Left kidney (tissue), 2 donors: ENCODE results near the gene DMRT3. TPM values are rescaled to one million over a fixed set of nuclear protein-coding genes. Genes with fewer than 3 reads are reported as not detected.
"Not testable (repeated sequence)": the region's sequence is repeated elsewhere in the genome, so short reads cannot be mapped to it uniquely, and the experiment has no call there.

Experiments
- DNase-seq: peaks from one replicate; pipeline ENCODE4 v3.0.0-alpha.2; 2013
- polyA plus RNA-seq: library from polyadenylated mRNA; unstranded; fragments of 120-200 nt; gene quantifications from one replicate; pipeline ENCODE4 v1.2.1, GENCODE V29; 2013; ENCODE audit not compliant: insufficient read length

DMRT3 gene
- polyA plus RNA-seq, 1 donor, result 1.5 TPM

- not testable (repeated sequence) for DNase-seq
These were observed 22.1 kb downstream of the DMRT3 start for GRCh38 chr9:998299-999110.

- DNase-seq, result no peak
These were observed 25.4 kb downstream of the DMRT3 start for GRCh38 chr9:1001838-1002237.

- no peak for DNase-seq
These were observed 26.2 kb downstream of the DMRT3 start for GRCh38 chr9:1002678-1003077.

- peak; percentile 62 for DNase-seq
These were observed 28.7 kb downstream of the DMRT3 start for GRCh38 chr9:1005043-1005667.

GRCh38 chr9:1007312-1007711 is 30.9 kb downstream of the DMRT3 start:
- no peak for DNase-seq

GRCh38 chr9:1008216-1008615 is 31.8 kb downstream of the DMRT3 start:
- DNase-seq, result no peak

GRCh38 chr9:1009101-1009707 is 32.7 kb downstream of the DMRT3 start:
- DNase-seq, result peak; percentile 83

- no peak for DNase-seq
These were observed 36.6 kb downstream of the DMRT3 start for GRCh38 chr9:1013021-1013420.

- no peak for DNase-seq
These were observed 37.8 kb downstream of the DMRT3 start for GRCh38 chr9:1014225-1014624.

GRCh38 chr9:1014640-1015039 is 38.2 kb downstream of the DMRT3 start:
- DNase-seq, result no peak

GRCh38 chr9:1018121-1018520 is 41.7 kb downstream of the DMRT3 start:
- DNase-seq, result no peak

GRCh38 chr9:1024112-1024511 is 47.7 kb downstream of the DMRT3 start:
- no peak for DNase-seq

- DNase-seq, result no peak
These were observed 48.7 kb downstream of the DMRT3 start for GRCh38 chr9:1025131-1025530.

- DNase-seq, result no peak
These were observed 49.8 kb downstream of the DMRT3 start for GRCh38 chr9:1026219-1026618.

- no peak for DNase-seq
These were observed 52.2 kb downstream of the DMRT3 start for GRCh38 chr9:1028501-1029190.

- DNase-seq, result peak; percentile 76
These were observed 55.6 kb downstream of the DMRT3 start for GRCh38 chr9:1031951-1032601.

GRCh38 chr9:1034271-1034670 is 57.8 kb downstream of the DMRT3 start:
- no peak for DNase-seq

- no peak for DNase-seq
These were observed 63.1 kb downstream of the DMRT3 start for GRCh38 chr9:1039589-1039988.
